ENCODE data around the gene RNF13.

RNF13 gene

GRCh38 chr3:149781741-149782140 is 31.3 kb upstream of the RNF13 start:
- no peak for DNase-seq (ENCODE audit: low read depth)
- TF ChIP-seq CTCF (IDR thresholded peaks at IDR 0.05; ENCODE audit: low read length, missing control alignments) = no peak
- no peak overlapping the region for H3K4me3 ChIP-seq (replicated peaks; ENCODE audit: low read depth, low read length)

- peak; percentile 68 for DNase-seq (ENCODE audit: low read depth)
- H3K4me3 ChIP-seq (replicated peaks; ENCODE audit: low read depth, low read length) = no peak overlapping the region
- TF ChIP-seq CTCF (IDR thresholded peaks at IDR 0.05; ENCODE audit: low read length, missing control alignments) = no peak
These were observed 29.4 kb upstream of the RNF13 start for GRCh38 chr3:149783576-149783975.

GRCh38 chr3:149784064-149784704 is 28.8 kb upstream of the RNF13 start:
- peak; percentile 14 for DNase-seq (ENCODE audit: low read depth)
- TF ChIP-seq CTCF (IDR thresholded peaks at IDR 0.05; ENCODE audit: low read length, missing control alignments) = no peak
- no peak overlapping the region for H3K4me3 ChIP-seq (replicated peaks; ENCODE audit: low read depth, low read length)

GRCh38 chr3:149790268-149790667 is 22.7 kb upstream of the RNF13 start:
- no peak overlapping the region for H3K4me3 ChIP-seq (replicated peaks; ENCODE audit: low read depth, low read length)
- no peak for DNase-seq (ENCODE audit: low read depth)
- TF ChIP-seq CTCF (IDR thresholded peaks at IDR 0.05; ENCODE audit: low read length, missing control alignments) = no peak

- TF ChIP-seq CTCF (IDR thresholded peaks at IDR 0.05; ENCODE audit: low read length, missing control alignments) = no peak
- no peak for DNase-seq (ENCODE audit: low read depth)
These were observed 22.3 kb upstream of the RNF13 start for GRCh38 chr3:149790698-149791097.

GRCh38 chr3:149792452-149793270 is 20.4 kb upstream of the RNF13 start, which contains the start of gene ANKUB1:
Gene ANKUB1 (minus strand): TSS chr3:149792554. CDS start chr3:149792366, 188 bp downstream.
- no peak within 1 kb of the TSS for H3K4me3 ChIP-seq (replicated peaks; ENCODE audit: low read depth, low read length)
- DNase-seq (ENCODE audit: low read depth) = no peak

More at GRCh38 chr3:149790698-149791097, 22.3 kb upstream of the RNF13 start:
- H3K4me3 ChIP-seq (replicated peaks; ENCODE audit: low read depth, low read length) = no peak overlapping the region

More at GRCh38 chr3:149792452-149793270, 20.4 kb upstream of the RNF13 start, which contains the start of gene ANKUB1:
- no peak for TF ChIP-seq CTCF (IDR thresholded peaks at IDR 0.05; ENCODE audit: low read length, missing control alignments)
